ENCODE measurements around the gene ETS1. TPM values are rescaled to one million over a fixed set of nuclear protein-coding genes. Genes with fewer than 3 reads are reported as not detected.

Gene ETS1
- total and polyA plus RNA-seq, 4 donors, result 20.7 to 154 (median 78.7) TPM

DNA sequence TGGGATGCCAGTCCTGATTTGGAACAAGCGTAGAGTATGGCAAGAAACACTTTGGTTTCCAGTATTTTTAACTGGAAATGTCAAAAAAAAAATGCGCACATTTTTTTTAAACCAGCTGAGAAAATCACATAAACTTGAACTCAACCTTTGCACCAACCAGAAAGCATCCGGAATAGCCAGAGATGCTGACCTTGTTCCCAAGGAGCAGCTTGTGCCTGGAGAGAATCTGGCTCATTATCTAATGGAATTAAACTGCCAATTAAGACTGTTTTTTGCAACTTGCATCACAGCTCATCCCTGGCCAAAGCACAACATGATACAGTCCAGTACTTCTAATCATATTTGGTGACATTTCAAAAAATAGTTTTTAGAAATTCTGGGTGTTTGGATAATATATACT lies 8.4 kb upstream of the ETS1 start:
- no peaks in the 10 kb centered on the region for H3K36me3 ChIP-seq (ENCODE audit: control insufficient read depth in 4 of 4, insufficient read depth in 4 of 4, low read length in 4 of 4)
- TF ChIP-seq, protein P1, sequence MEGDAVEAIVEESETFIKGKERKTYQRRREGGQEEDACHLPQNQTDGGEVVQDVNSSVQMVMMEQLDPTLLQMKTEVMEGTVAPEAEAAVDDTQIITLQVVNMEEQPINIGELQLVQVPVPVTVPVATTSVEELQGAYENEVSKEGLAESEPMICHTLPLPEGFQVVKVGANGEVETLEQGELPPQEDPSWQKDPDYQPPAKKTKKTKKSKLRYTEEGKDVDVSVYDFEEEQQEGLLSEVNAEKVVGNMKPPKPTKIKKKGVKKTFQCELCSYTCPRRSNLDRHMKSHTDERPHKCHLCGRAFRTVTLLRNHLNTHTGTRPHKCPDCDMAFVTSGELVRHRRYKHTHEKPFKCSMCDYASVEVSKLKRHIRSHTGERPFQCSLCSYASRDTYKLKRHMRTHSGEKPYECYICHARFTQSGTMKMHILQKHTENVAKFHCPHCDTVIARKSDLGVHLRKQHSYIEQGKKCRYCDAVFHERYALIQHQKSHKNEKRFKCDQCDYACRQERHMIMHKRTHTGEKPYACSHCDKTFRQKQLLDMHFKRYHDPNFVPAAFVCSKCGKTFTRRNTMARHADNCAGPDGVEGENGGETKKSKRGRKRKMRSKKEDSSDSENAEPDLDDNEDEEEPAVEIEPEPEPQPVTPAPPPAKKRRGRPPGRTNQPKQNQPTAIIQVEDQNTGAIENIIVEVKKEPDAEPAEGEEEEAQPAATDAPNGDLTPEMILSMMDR (IDR thresholded peaks at IDR 0.05; ENCODE audit: control extremely low read depth, extremely low read depth), result no peak
- no peaks in the 10 kb centered on the region for H3K4me1 ChIP-seq (ENCODE audit: control insufficient read depth in 5 of 5, insufficient read depth in 5 of 5, low read length in 5 of 5)
- no peak overlapping the region for H3K27ac ChIP-seq (ENCODE audit: low read depth in 1 of 2, low read length in 1 of 2)
- H3K9ac ChIP-seq (ENCODE audit: insufficient read depth in 1 of 2, low read length in 2 of 2), result no peak overlapping the region
- WGBS, 2 donors, result 77 to 95% methylated on average over 3 of the region's 3 CpGs
- no peak overlapping the region for H3K4me3 ChIP-seq
- ATAC-seq (ENCODE audit: insufficient read depth, low FRiP score) (no peak), DNase-seq (no peak)
- no peaks in the 10 kb centered on the region for H3K9me3 ChIP-seq (ENCODE audit: control insufficient read depth in 4 of 4, insufficient read depth in 3 of 4, low read length in 3 of 4)
- H3K27me3 ChIP-seq (ENCODE audit: control insufficient read depth in 3 of 3, insufficient read depth in 3 of 3, low read length in 2 of 3), result no peaks in the 10 kb centered on the region

DNA sequence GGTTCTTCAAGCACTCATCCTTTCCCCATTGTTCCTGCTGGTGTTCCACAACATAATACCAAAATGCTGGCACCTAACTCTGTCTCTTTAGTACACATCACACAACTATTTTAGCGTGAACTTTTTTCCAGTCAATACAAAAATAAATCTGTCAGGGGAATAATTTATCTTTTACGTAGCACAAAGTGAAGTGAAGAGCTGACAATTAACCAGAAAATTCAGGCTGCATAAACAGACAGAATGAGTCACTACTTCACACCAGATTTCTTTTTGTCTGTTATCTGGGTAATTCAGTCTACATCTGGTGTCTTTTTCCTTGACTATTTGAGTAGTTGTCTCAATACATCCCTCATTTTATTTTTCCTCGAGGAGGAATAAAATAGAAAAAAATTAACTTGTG lies 7.9 kb upstream of the ETS1 start:
- DNase-seq (no peak), ATAC-seq (ENCODE audit: insufficient read depth, low FRiP score) (no peak)
- Histone ChIP-seq H3K4me3 (no peak overlapping the region), H3K9me3 (ENCODE audit: control insufficient read depth in 4 of 4, insufficient read depth in 3 of 4, low read length in 3 of 4) (no peaks in the 10 kb centered on the region), H3K27ac (ENCODE audit: low read depth in 1 of 2, low read length in 1 of 2) (no peak overlapping the region), H3K27me3 (ENCODE audit: control insufficient read depth in 3 of 3, insufficient read depth in 3 of 3, low read length in 2 of 3) (no peaks in the 10 kb centered on the region), H3K4me1 (ENCODE audit: control insufficient read depth in 5 of 5, insufficient read depth in 5 of 5, low read length in 5 of 5) (no peaks in the 10 kb centered on the region), H3K9ac (ENCODE audit: insufficient read depth in 1 of 2, low read length in 2 of 2) (no peak overlapping the region), H3K36me3 (ENCODE audit: control insufficient read depth in 4 of 4, insufficient read depth in 4 of 4, low read length in 4 of 4) (no peaks in the 10 kb centered on the region)
- TF ChIP-seq, protein P1 (IDR thresholded peaks at IDR 0.05; ENCODE audit: control extremely low read depth, extremely low read depth), result no peak
- 58 to 79% methylated on average over 3 of the region's 3 CpGs for WGBS, 2 donors

DNA sequence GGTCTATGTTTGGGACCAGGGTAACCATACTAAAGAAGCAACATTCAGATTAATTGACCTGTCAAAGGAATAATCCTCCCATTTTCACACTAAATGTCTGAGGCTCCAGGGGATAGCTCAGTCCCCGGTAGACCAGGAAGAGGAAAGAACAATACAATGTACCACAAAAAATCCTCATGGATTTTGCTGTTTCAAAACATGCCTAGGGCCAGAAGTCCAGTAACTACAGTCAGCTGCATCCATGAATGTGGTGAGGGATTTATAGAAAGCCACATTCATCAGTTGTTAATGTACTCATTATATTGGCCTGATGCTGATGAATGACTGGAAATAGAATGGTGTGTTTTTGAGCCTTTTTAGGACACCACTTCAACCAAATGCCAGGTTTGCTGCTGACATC lies 6.9 kb upstream of the ETS1 start:
- Histone ChIP-seq H3K9me3 (ENCODE audit: control insufficient read depth in 4 of 4, insufficient read depth in 3 of 4, low read length in 3 of 4) (no peaks in the 10 kb centered on the region), H3K36me3 (ENCODE audit: control insufficient read depth in 4 of 4, insufficient read depth in 4 of 4, low read length in 4 of 4) (no peaks in the 10 kb centered on the region), H3K4me1 (ENCODE audit: control insufficient read depth in 5 of 5, insufficient read depth in 5 of 5, low read length in 5 of 5) (no peaks in the 10 kb centered on the region), H3K27me3 (ENCODE audit: control insufficient read depth in 3 of 3, insufficient read depth in 3 of 3, low read length in 2 of 3) (no peaks in the 10 kb centered on the region), H3K4me3 (no peak overlapping the region), H3K9ac (ENCODE audit: insufficient read depth in 1 of 2, low read length in 2 of 2) (no peak overlapping the region), H3K27ac (ENCODE audit: low read depth in 1 of 2, low read length in 1 of 2) (no peak overlapping the region)
- ATAC-seq (ENCODE audit: insufficient read depth, low FRiP score), result no peak
- 75 to 81% methylated on average over 1 of the region's 1 CpG for WGBS, 2 donors
- DNase-seq, result no peak
- TF ChIP-seq, protein P1 (IDR thresholded peaks at IDR 0.05; ENCODE audit: control extremely low read depth, extremely low read depth), result no peak

DNA sequence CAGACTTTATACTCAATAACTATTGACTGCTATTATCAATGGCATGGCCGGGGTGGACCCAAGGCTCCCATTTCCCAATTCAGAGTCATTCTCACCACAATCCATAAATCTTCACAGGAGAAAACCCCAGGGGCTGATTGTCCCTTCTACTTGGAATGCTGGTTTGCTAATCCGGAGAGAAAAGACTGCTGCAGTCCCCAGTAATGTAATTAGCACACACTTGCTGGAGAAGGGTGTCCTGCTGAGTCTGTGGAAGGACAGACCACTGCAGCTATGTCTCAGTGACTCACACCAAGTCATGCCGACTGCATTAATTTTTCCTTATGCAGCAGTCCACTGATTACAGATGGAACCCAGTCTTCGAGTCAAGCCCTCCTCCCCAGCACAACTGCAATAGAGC lies 5.9 kb upstream of the ETS1 start:
- Histone ChIP-seq H3K4me1 (ENCODE audit: control insufficient read depth in 5 of 5, insufficient read depth in 5 of 5, low read length in 5 of 5) (no peaks in the 10 kb centered on the region), H3K27me3 (ENCODE audit: control insufficient read depth in 3 of 3, insufficient read depth in 3 of 3, low read length in 2 of 3) (no peaks in the 10 kb centered on the region), H3K27ac (ENCODE audit: low read depth in 1 of 2, low read length in 1 of 2) (no peak overlapping the region), H3K4me3 (no peak overlapping the region), H3K36me3 (ENCODE audit: control insufficient read depth in 4 of 4, insufficient read depth in 4 of 4, low read length in 4 of 4) (no peaks in the 10 kb centered on the region), H3K9me3 (ENCODE audit: control insufficient read depth in 4 of 4, insufficient read depth in 3 of 4, low read length in 3 of 4) (no peaks in the 10 kb centered on the region), H3K9ac (ENCODE audit: insufficient read depth in 1 of 2, low read length in 2 of 2) (no peak overlapping the region)
- no peak for ATAC-seq (ENCODE audit: insufficient read depth, low FRiP score)
- 85 to 94% methylated on average over 4 of the region's 4 CpGs for WGBS, 2 donors
- TF ChIP-seq, protein P1 (IDR thresholded peaks at IDR 0.05; ENCODE audit: control extremely low read depth, extremely low read depth), result no peak
- DNase-seq, result no peak

Measured in lung (tissue), 12 donors.